ENCODE results near the gene AP4M1.

AP4M1 gene

DNA sequence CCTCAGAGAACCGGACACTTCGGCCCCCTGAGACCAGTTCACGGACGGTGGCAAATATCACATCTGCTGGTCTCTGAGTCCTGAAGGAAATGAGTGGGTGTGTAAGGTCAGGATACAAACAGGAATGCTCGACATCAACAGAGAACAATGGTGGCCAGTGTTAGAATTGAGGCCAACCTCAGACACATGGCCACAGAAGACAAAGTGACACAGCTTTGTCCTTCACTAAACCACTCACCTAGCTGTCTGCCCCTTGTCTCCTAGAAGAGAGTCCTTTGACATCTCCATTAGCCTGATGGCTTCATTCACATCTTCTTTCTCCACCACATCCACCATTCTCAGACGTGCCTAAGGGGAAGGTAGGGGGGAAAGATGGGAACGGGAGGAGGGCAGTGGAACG, 8.4 kb upstream of the AP4M1 start:
- Mint-ChIP-seq H3K4me3 (no peak overlapping the region), H3K27me3 (no peaks in the 10 kb centered on the region), H3K9me3 (ENCODE audit: low read depth) (no peaks in the 10 kb centered on the region), H3K4me1 (ENCODE audit: low read depth) (peaks cover 35% of the 10 kb centered on the region), H3K27ac (no peak overlapping the region), H3K36me3 (peaks cover 5% of the 10 kb centered on the region)

GRCh38 chr7:100093498-100093897, 7.9 kb upstream of the AP4M1 start:
- peaks cover 8% of the 10 kb centered on the region for H3K36me3 Mint-ChIP-seq
- H3K4me1 Mint-ChIP-seq (ENCODE audit: low read depth), result peaks cover 35% of the 10 kb centered on the region
- no peaks in the 10 kb centered on the region for H3K9me3 Mint-ChIP-seq (ENCODE audit: low read depth)
- H3K4me3 Mint-ChIP-seq, result no peak overlapping the region
- no peaks in the 10 kb centered on the region for H3K27me3 Mint-ChIP-seq
- H3K27ac Mint-ChIP-seq, result peak overlapping the region; percentile 61

- Mint-ChIP-seq H3K4me1 (ENCODE audit: low read depth) (peaks cover 40% of the 10 kb centered on the region), H3K27ac (peak overlapping the region; percentile 61), H3K27me3 (no peaks in the 10 kb centered on the region), H3K9me3 (ENCODE audit: low read depth) (no peaks in the 10 kb centered on the region), H3K4me3 (no peak overlapping the region), H3K36me3 (peaks cover 12% of the 10 kb centered on the region)
These were observed 7.4 kb upstream of the AP4M1 start for GRCh38 chr7:100093925-100094486.

- Mint-ChIP-seq H3K36me3 (peaks cover 17% of the 10 kb centered on the region), H3K27me3 (no peaks in the 10 kb centered on the region), H3K9me3 (ENCODE audit: low read depth) (no peaks in the 10 kb centered on the region), H3K4me3 (no peak overlapping the region), H3K4me1 (ENCODE audit: low read depth) (peaks cover 44% of the 10 kb centered on the region), H3K27ac (peak overlapping the region; percentile 61)
These were observed 6.2 kb upstream of the AP4M1 start for GRCh38 chr7:100095289-100095688.

- H3K36me3 Mint-ChIP-seq, result peaks cover 15% of the 10 kb centered on the region
- peaks cover 40% of the 10 kb centered on the region for H3K4me1 Mint-ChIP-seq (ENCODE audit: low read depth)
These were observed 5.7 kb upstream of the AP4M1 start for GRCh38 chr7:100095704-100096103.

GRCh38 chr7:100098913-100099312, 2.5 kb upstream of the AP4M1 start:
- peak overlapping the region; percentile 93 for H3K4me3 Mint-ChIP-seq
- peaks cover 15% of the 10 kb centered on the region for H3K36me3 Mint-ChIP-seq
- peak overlapping the region; percentile 99 for H3K27ac Mint-ChIP-seq
- H3K4me1 Mint-ChIP-seq (ENCODE audit: low read depth), result peaks cover 39% of the 10 kb centered on the region
- no peaks in the 10 kb centered on the region for H3K27me3 Mint-ChIP-seq
- H3K9me3 Mint-ChIP-seq (ENCODE audit: low read depth), result no peaks in the 10 kb centered on the region

More at GRCh38 chr7:100095704-100096103, 5.7 kb upstream of the AP4M1 start:
- no peak overlapping the region for H3K27ac Mint-ChIP-seq
- H3K27me3 Mint-ChIP-seq, result no peaks in the 10 kb centered on the region
- H3K4me3 Mint-ChIP-seq, result peak overlapping the region; percentile 35
- H3K9me3 Mint-ChIP-seq (ENCODE audit: low read depth), result no peaks in the 10 kb centered on the region

DNA sequence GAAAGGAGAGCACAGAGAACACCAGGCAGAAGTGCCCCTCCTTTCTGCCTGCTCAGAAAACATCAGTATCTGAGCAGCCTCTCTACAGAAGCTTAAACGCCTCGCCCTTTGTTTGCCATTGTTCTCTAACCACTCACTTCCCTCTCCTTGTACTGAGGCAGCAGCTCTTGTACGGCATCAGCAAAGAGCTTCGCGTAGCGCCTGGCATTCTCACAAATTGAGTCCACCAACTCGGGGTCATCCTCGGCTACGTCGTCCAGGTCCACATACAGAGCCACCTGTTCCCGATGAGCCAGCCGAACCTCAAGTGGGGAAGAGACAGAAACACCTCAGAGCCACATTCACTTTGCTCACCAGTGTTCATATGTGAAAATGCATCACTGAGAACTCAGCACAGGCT, 2.0 kb upstream of the AP4M1 start:
- H3K27ac Mint-ChIP-seq, result peak overlapping the region; percentile 99
- H3K27me3 Mint-ChIP-seq, result no peaks in the 10 kb centered on the region
- H3K4me1 Mint-ChIP-seq (ENCODE audit: low read depth), result peaks cover 39% of the 10 kb centered on the region
- H3K4me3 Mint-ChIP-seq, result peak overlapping the region; percentile 93
- peaks cover 15% of the 10 kb centered on the region for H3K36me3 Mint-ChIP-seq
- H3K9me3 Mint-ChIP-seq (ENCODE audit: low read depth), result no peaks in the 10 kb centered on the region

GRCh38 chr7:100100420-100101015, 925 bp upstream of the AP4M1 start:
- Mint-ChIP-seq H3K36me3 (peaks cover 15% of the 10 kb centered on the region), H3K27ac (peak overlapping the region; percentile 99), H3K4me3 (peak overlapping the region; percentile 93), H3K4me1 (ENCODE audit: low read depth) (peaks cover 38% of the 10 kb centered on the region), H3K9me3 (ENCODE audit: low read depth) (no peaks in the 10 kb centered on the region), H3K27me3 (no peaks in the 10 kb centered on the region)

- Mint-ChIP-seq H3K4me1 (ENCODE audit: low read depth) (peaks cover 29% of the 10 kb centered on the region), H3K4me3 (peak overlapping the region; percentile 93), H3K27ac (peak overlapping the region; percentile 41), H3K27me3 (no peaks in the 10 kb centered on the region), H3K36me3 (peaks cover 11% of the 10 kb centered on the region), H3K9me3 (ENCODE audit: low read depth) (no peaks in the 10 kb centered on the region)
These were observed 1.8 kb downstream of the AP4M1 start for GRCh38 chr7:100102950-100103840.

DNA sequence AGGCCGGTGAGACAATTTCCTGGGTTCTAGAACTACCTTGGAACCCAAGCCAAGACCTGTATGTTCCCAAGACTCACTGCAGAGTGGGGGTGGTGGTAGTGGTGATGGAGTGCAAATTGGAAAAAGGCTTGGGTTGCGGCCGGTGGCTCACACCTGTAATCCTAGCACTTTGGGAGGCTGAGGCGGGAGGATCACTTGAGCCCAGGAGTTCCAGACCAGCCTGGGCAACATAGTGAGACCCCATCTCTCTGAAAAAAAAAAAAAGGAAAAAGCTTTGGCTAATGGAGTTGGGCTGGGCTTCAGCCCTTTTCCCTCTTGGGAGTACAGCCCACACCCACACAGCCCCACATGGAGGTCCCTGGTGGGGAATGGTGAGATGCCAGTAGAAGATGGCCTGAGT, 4.1 kb downstream of the AP4M1 start:
- no peaks in the 10 kb centered on the region for H3K27me3 Mint-ChIP-seq
- H3K36me3 Mint-ChIP-seq, result no peaks in the 10 kb centered on the region
- H3K9me3 Mint-ChIP-seq (ENCODE audit: low read depth), result no peaks in the 10 kb centered on the region
- no peak overlapping the region for H3K4me3 Mint-ChIP-seq
- no peak overlapping the region for H3K27ac Mint-ChIP-seq
- H3K4me1 Mint-ChIP-seq (ENCODE audit: low read depth), result peaks cover 9% of the 10 kb centered on the region

GRCh38 chr7:100106633-100107032, 5.2 kb downstream of the AP4M1 start:
- Mint-ChIP-seq H3K9me3 (ENCODE audit: low read depth) (no peaks in the 10 kb centered on the region), H3K4me3 (no peak overlapping the region), H3K27ac (no peak overlapping the region), H3K36me3 (no peaks in the 10 kb centered on the region), H3K4me1 (ENCODE audit: low read depth) (peaks cover 7% of the 10 kb centered on the region), H3K27me3 (no peaks in the 10 kb centered on the region)

GRCh38 chr7:100107125-100107737, 5.8 kb downstream of the AP4M1 start:
- Mint-ChIP-seq H3K4me1 (ENCODE audit: low read depth) (peaks cover 7% of the 10 kb centered on the region), H3K27me3 (no peaks in the 10 kb centered on the region), H3K36me3 (no peaks in the 10 kb centered on the region), H3K9me3 (ENCODE audit: low read depth) (no peaks in the 10 kb centered on the region), H3K4me3 (no peak overlapping the region), H3K27ac (no peak overlapping the region)

DNA sequence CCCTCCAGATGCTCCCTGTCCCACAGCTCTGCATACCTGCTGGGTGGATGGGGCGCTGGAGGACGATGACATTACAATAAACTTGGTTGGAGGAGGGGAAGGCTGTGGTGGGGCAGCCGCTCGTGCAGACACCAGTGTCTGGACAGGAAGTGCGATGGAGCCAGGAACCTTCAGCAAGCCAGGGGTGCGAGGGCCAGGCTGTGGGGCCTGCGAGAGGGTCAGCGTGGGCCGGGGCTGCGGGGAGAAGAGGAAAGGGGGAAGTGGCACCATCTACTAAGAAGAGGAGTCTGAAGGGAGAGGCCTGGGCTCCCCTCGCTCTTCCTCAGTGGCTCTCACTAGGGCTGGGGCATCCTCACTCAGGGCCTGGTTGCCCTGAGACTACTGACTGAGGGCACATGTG, 6.4 kb downstream of the AP4M1 start:
- H3K9me3 Mint-ChIP-seq (ENCODE audit: low read depth), result no peaks in the 10 kb centered on the region
- no peaks in the 10 kb centered on the region for H3K36me3 Mint-ChIP-seq

GRCh38 chr7:100109521-100110163, 8.2 kb downstream of the AP4M1 start:
- Mint-ChIP-seq H3K9me3 (ENCODE audit: low read depth) (no peaks in the 10 kb centered on the region), H3K27me3 (no peaks in the 10 kb centered on the region), H3K27ac (no peak overlapping the region), H3K36me3 (no peaks in the 10 kb centered on the region), H3K4me1 (ENCODE audit: low read depth) (no peaks in the 10 kb centered on the region), H3K4me3 (no peak overlapping the region)

More for the DNA sequence above, 6.4 kb downstream of the AP4M1 start:
- Mint-ChIP-seq H3K27me3 (no peaks in the 10 kb centered on the region), H3K4me1 (ENCODE audit: low read depth) (peaks cover 2% of the 10 kb centered on the region), H3K4me3 (no peak overlapping the region), H3K27ac (no peak overlapping the region)

All from activated naive CD8-positive, alpha-beta T cell (primary cell).